ENCODE data around the gene ACBD3. TPM values are rescaled to one million over a fixed set of nuclear protein-coding genes. Genes with fewer than 3 reads are reported as not detected.
A peak's percentile ranks its signal among the peaks of the same experiment; 100 is the strongest.

ACBD3 gene
- total and polyA plus RNA-seq, 2 of the 8 experiments (the other 6 are each of a cell fraction or from before 2014, with no cell fraction given) = 8.4 to 29.4 TPM

DNA sequence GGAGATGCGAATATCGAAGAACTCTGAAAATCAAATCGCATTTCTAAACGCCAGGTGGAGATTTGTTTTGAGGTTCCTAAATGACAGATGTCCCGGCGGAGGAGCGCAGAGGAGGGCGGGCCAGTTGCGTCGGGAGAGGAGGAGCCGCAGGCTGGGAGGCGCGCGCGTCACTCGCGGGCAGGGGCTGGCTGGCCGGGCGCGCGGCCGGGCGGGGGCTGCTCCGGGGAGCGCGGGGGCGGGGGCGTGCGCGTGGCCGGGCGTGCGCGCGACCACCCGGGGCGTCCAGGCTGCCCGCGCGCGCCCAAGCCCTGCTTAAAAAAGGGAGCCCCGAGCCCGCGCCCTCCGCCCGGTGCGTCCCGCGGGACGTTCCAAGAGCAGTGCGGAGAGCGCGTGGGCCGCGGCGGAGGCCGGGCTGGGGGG is 76.7 kb downstream of the ACBD3 start:
- Histone ChIP-seq H3K4me3 (ENCODE audit: extremely low read depth in 1 of 4, insufficient read depth in 2 of 4, low read depth in 3 of 4, low read length in 4 of 4) (peak overlapping the region; percentile 59 to 83 (median 60)), H3K9ac (replicated peaks in 1 of 4; ENCODE audit: extremely low read depth in 1 of 4, low read depth in 3 of 4, low read length in 3 of 4) (peak overlapping the region in 2 of 4 experiments; percentile 38 to 42; a peak in 1 of 7 replicates), H3K4me1 (replicated peaks in 1 of 4; ENCODE audit: control insufficient read depth in 3 of 4, insufficient read depth in 4 of 4, low read length in 3 of 4) (peaks cover 15 to 37% (median 29%) of the 10 kb centered on the region in 4 experiments), H2BK5ac (ENCODE audit: low read depth, low read length) (no peak overlapping the region), H2AFZ (ENCODE audit: low read length) (0 out of 2 replicates have a peak overlapping the region, but pooled peaks have one; percentile 20), H2BK12ac (ENCODE audit: low read depth, low read length) (no peak overlapping the region), H3K79me2 (ENCODE audit: control insufficient read depth in 1 of 2, insufficient read depth in 2 of 2, low read length in 2 of 2) (no peaks in the 10 kb centered on the region), H2AK5ac (ENCODE audit: low read depth, low read length) (no peak overlapping the region), H3K4me2 (ENCODE audit: insufficient read depth in 1 of 2, low read depth in 2 of 2, low read length in 2 of 2) (peak overlapping the region; percentile 79 to 84), H3K4ac (replicated peaks; ENCODE audit: insufficient read length, low read depth, low read length) (no peak overlapping the region), H4K20me1 (replicated peaks in 1 of 2; ENCODE audit: control insufficient read depth in 1 of 2, insufficient read depth in 2 of 2, low read length in 2 of 2) (no peaks in the 10 kb centered on the region), H3K56ac (replicated peaks; ENCODE audit: insufficient read length, low read depth, low read length) (no peak overlapping the region), H3K23ac (ENCODE audit: insufficient read length) (no peak overlapping the region), H4K5ac (ENCODE audit: insufficient read length, low read depth, low read length) (peak overlapping the region; percentile 63), H3K23me2 (ENCODE audit: low read depth, low read length) (peaks cover 14% of the 10 kb centered on the region; the same call in 1 of the 2 replicates), H3K36me3 (ENCODE audit: control insufficient read depth in 2 of 4, insufficient read depth in 4 of 4, low read length in 3 of 4) (no peaks in the 10 kb centered on the region), H3K14ac (ENCODE audit: insufficient read length) (no peak overlapping the region), H3K18ac (ENCODE audit: extremely low read depth, low read length) (peak overlapping the region; percentile 87; the same call in 1 of the 2 replicates), H3K9me3 (ENCODE audit: insufficient read depth in 2 of 2, low read depth in 1 of 2, low read length in 1 of 2) (no peaks in the 10 kb centered on the region), H2BK20ac (ENCODE audit: low read length) (no peak overlapping the region), H3K27me3 (replicated peaks in 1 of 4; ENCODE audit: control insufficient read depth in 3 of 4, extremely low read depth in 1 of 4, insufficient read depth in 3 of 4, low read length in 3 of 4) (peaks cover 0 to 6% (median 3%) of the 10 kb centered on the region in 4 experiments; a peak in 5 of 7 replicates), H4K8ac (ENCODE audit: extremely low read depth, insufficient read depth, low read length) (peak overlapping the region; percentile 53; the same call in 1 of the 2 replicates), H2BK120ac (replicated peaks; ENCODE audit: low read depth, low read length) (no peak overlapping the region), H3K27ac (ENCODE audit: low read depth, low read length) (no peak overlapping the region), H2BK15ac (ENCODE audit: low read length) (no peak overlapping the region; the same call in 1 of the 2 replicates), H3K79me1 (ENCODE audit: low read depth, low read length) (no peaks in the 10 kb centered on the region; the same call in 1 of the 2 replicates), H4K91ac (replicated peaks; ENCODE audit: insufficient read length, low read length) (no peak overlapping the region)
- 1% methylated on average over 20 of the region's 57 CpGs; no CpG with 5 or more reads in 1 of the 2 experiments for WGBS, 2 experiments (ENCODE audit: extremely low coverage in 1 of 2, insufficient coverage in 1 of 2, insufficient read length in 1 of 2, insufficient replicate concordance in 2 of 2, low coverage in 1 of 2, low lambda C conversion rate in 2 of 2, missing lambda C conversion rate in 1 of 2)
- FAIRE-seq (no peak), DNase-seq (ENCODE audit: low read depth in 1 of 2, low spot score in 2 of 2) (peak in 1 of 2 experiments; percentile 82)
- ChIA-PET CTCF (ENCODE audit: partially characterized antibody) (interaction anchor here (0.7 to 5.7 kb wide), 6 partner anchors 9 to 45 kb away, joined by 3 to 35 read pairs (median 6); no protein-coding TSS in a partner anchor), POLR2A (ENCODE audit: partially characterized antibody) (interaction anchor here (1.1 to 5.7 kb wide), 12 partner anchors 9 to 197 kb away, joined by 3 to 48 read pairs (median 5); partner anchors contain the start of gene H3-3A)
- TF ChIP-seq CREB1 (IDR thresholded peaks at IDR 0.05) (no peak), HDAC2 (IDR thresholded peaks at IDR 0.05; ENCODE audit: borderline replicate concordance in 1 of 2, low read depth in 2 of 2, low read length in 2 of 2) (0 out of 4 replicates have a peak, but pooled peaks of 1 of the 2 experiments have one; percentile 17), BCL11A (IDR thresholded peaks at IDR 0.05; ENCODE audit: low read depth in 2 of 2, low read length in 2 of 2) (no peak), SIN3A (conservative IDR thresholded peaks at IDR 0.05 in 1 of 2, IDR thresholded peaks at IDR 0.05 in 1 of 2; ENCODE audit: low read depth in 1 of 2, low read length in 2 of 2) (0 out of 4 replicates have a peak, but pooled peaks of 1 of the 2 experiments have one; percentile 86), JUN (IDR thresholded peaks at IDR 0.05; ENCODE audit: low read depth, low read length) (no peak), NRF1 (IDR thresholded peaks at IDR 0.05; ENCODE audit: low read depth, low read length) (0 out of 2 replicates have a peak, but pooled peaks have one; percentile 4), TAF1 (IDR thresholded peaks at IDR 0.05; ENCODE audit: low read depth, low read length) (peak; percentile 41; the same call in 1 of the 2 replicates), CHD2 (IDR thresholded peaks at IDR 0.05; ENCODE audit: low read length) (no peak)
- TF ChIP-seq, protein P1, sequence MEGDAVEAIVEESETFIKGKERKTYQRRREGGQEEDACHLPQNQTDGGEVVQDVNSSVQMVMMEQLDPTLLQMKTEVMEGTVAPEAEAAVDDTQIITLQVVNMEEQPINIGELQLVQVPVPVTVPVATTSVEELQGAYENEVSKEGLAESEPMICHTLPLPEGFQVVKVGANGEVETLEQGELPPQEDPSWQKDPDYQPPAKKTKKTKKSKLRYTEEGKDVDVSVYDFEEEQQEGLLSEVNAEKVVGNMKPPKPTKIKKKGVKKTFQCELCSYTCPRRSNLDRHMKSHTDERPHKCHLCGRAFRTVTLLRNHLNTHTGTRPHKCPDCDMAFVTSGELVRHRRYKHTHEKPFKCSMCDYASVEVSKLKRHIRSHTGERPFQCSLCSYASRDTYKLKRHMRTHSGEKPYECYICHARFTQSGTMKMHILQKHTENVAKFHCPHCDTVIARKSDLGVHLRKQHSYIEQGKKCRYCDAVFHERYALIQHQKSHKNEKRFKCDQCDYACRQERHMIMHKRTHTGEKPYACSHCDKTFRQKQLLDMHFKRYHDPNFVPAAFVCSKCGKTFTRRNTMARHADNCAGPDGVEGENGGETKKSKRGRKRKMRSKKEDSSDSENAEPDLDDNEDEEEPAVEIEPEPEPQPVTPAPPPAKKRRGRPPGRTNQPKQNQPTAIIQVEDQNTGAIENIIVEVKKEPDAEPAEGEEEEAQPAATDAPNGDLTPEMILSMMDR (IDR thresholded peaks at IDR 0.05; ENCODE audit: control extremely low read depth in 1 of 3, insufficient read depth in 1 of 3, low read depth in 1 of 3, low read length in 3 of 3) = 0 out of 4 replicates have a peak, but pooled peaks of 1 of the 3 experiments have one; percentile 8
